HG02943 (cell line): Measurements from ENCODE around the gene CCDC32.
A peak's percentile ranks its signal among the peaks of the same experiment; 100 is the strongest.

Source experiments
- ATAC-seq: cut with Tn5 transposase; IDR thresholded peaks from one replicate; pipeline ENCODE4 v1.9.1; 2021; ENCODE audit warnings: mild to moderate bottlenecking, low read depth, moderate library complexity; ENCODE audit not compliant: unreplicated experiment

The CCDC32 gene

GRCh38 chr15:40569129-40569953 lies 4.5 kb upstream of the CCDC32 start, which contains the start of gene RPUSD2:
TSS of gene RPUSD2 (plus strand) at chr15:40569299. CDS start at chr15:40569338, 39 bp downstream.
- ATAC-seq, result peak; percentile 42

DNA sequence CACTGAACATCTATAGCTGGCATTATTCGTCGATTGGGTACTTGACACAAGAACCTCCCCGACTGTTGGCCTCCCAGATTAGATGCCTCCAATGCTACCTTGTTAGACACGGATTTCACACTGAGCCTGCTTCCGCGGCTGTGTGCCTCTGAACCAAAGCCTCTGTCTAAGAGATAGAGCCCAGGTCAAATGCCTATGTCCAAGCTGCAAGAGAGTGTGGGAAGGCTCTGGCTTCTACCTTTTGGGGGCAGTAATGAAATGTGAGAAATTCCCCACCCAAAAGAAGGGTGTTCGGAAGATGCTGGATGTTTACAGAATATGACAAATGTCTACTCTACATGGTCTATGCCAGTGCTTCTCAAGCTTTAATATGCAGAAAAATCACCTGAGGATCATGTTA lies 2.3 kb upstream of the CCDC32 start:
- ATAC-seq, result no peak

- no peak for ATAC-seq
These were observed 744 bp upstream of the CCDC32 start for GRCh38 chr15:40565333-40566238.

DNA sequence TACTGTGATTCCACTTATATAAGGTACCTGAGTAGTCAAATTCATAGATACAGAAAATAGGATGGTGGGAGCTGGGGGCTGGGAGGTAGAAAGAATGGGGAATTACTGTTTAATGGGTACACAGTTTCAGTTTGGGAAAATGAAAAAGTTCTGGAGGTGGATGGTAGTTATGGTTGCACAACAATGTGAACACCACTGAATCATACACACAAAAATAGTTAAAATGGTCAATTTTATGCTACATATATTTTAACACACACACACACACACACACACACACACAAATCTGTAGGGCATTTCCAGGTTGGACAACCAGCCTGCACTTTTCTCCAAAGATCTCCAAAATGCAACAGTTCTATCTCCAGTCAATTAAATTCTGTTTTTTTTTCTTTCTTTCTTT lies 1.4 kb downstream of the CCDC32 start:
- no peak for ATAC-seq

DNA sequence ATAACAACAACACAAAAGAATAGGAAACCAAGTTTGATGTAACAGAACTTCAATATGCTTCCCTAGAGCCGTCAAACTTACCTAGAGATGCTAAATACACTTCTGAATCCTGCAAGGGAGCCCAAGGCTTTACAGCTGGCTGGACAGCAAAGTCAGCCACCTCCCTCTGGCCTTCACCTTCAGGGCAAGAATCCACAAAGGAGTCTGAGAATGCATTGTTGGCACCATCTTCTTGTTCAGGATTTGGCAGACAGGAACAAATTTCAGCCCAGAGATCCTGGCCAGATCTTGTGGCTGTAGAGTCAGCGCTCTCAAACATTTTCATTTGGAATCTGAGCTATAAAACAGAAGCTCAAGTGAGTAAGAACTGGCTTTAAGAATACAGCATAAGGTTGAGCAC lies 2.2 kb downstream of the CCDC32 start:
- ATAC-seq, result no peak

- no peak for ATAC-seq
These were observed 5.7 kb downstream of the CCDC32 start for GRCh38 chr15:40558952-40559742.

GRCh38 chr15:40555876-40556275 lies 9.0 kb downstream of the CCDC32 start:
- ATAC-seq, result no peak

GRCh38 chr15:40554161-40554525 lies 10.7 kb downstream of the CCDC32 start:
- ATAC-seq, result no peak

DNA sequence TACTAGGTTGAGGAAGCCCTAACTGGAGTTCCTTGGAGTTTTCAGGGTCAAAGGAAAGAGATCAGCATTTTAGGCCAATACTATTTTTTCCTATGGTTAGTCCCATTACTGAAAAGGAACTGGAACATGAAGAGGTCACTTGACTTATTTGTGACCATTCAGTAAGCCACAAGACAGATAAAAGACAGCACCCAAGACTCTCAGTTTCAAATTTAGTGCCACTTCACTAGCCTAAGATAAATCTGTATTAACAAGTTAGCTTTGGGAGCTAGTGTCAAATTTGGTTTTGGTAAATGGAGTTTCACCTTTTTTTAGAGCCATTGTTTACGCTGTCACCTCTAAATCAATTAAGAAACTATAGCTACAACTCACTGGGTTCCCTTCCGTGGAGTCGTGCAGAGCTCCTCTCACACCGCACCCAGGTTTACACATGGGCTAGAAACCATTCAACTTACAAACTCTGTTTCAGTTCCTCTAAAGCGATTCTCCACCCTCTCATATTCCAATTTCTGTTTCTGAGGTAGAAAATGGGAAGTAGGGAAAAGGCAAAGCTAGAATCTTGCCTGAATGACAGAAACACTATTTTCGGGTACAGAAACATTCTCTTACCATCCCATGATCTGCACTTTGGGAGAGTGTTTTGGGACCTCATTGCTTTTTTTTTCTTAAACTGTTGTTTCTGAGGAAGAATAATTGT lies 14.4 kb downstream of the CCDC32 start:
- ATAC-seq, result peak; percentile 69

DNA sequence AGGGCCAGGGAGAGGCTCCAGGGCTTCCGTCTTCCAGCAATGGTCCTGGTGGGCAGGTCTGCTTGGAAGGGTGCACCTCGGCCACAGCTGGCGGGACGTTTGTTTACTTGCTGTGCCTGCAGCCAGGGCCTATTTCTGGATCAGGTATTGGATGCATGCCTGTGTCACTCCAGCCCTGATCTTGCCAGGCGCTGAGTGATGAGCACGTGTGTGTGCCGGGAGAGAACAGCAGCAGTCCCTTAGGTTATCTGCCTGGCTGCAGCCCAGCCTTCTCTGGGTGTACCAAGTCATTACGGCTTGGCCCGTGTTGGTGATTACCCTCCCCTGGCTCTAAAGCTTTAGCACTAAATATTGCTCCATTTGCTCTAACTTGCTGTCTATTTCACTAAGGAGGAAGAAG lies 14.9 kb downstream of the CCDC32 start:
- ATAC-seq, result no peak

DNA sequence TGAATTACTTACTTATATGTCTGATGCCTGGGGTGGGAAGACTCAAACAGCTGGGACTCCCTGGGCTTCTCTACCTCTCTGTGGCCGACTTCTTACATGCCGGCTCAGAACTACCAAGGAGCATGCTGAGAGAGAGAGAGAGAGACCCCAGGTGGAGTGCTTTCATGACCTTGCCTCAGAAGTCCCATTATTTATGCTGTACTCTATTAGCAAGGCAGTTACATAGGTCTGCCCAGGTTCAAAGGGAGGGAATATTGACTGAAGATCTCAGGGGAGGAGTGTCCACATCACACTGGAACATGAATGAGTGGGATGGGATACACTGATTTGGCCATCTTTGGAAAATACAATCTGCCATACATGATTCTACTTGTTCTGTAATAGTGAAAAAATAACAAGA lies 16.2 kb downstream of the CCDC32 start:
- no peak for ATAC-seq

DNA sequence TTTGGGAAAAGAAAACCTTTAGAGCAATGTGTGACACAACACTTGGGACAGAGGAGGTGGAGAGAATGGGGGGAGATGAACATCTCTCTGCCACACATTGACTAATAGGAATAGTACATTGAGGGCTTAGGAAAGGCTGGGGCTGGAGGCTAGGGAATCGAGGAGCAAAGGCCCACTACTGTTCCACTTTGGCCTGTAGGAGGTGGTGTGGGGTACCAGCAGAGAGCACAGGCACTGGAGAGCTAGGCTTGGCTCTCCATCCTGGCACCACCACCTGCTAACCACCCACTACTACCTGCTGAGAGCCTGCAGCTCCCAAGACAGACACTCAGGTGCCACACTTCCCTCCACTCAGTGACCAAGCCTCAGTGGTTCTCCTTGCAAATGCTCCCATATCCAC lies 19.4 kb downstream of the CCDC32 start:
- ATAC-seq, result no peak

DNA sequence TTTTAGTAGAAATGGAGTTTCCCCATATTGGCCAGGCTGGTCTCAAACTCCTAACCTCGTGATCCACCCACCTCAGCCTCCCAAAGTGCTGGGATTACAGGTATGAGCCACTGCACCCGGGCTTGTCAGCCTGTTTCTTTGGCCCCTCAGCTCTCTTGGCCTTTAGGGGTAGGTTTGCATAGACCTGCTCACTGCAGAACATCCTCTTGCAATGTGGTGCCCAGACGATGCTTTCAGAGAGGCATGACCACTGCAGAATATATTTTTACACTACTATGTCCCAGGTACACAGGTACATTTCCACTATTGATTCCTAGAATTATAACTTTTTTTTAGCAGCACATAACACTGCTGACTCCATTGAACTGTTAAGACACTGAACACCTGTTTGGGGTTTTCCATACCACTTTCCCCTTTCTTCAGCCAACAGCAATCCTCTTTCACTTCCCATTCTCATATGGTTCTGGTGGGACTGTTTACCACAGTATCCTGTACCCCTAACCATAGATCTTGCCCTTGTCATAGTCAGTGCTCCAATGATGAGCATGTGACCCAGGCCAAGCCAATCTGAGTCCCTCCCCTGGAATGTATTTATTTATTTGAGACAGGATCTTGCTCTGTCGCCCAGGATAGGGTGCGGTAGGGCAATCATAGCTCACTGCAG lies 21.1 kb downstream of the CCDC32 start:
- ATAC-seq, result peak; percentile 61

GRCh38 chr15:40543082-40543481 lies 21.8 kb downstream of the CCDC32 start:
- no peak for ATAC-seq

- no peak for ATAC-seq
These were observed 25.9 kb downstream of the CCDC32 start for GRCh38 chr15:40538976-40539375.

GRCh38 chr15:40536501-40536900 lies 28.3 kb downstream of the CCDC32 start:
- ATAC-seq, result no peak

DNA sequence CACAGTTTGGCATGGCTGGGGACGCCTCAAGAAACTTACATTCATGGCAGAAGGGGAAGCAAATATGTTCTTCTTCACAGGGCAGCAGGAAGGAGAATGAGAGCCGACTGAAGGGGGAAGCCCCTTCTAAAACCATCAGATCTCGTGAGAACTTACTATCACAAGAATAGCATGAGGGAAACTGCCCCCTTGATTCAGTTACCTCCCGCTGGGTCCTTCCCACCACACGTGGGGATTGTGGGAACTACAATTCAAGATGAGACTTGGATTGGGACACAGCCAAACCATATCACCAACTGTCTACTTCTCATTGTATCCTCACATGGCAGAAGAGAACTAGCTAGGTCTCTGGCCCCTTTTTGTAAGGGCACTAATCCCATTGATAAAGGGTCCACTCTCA lies 30.5 kb downstream of the CCDC32 start:
- no peak for ATAC-seq

GRCh38 chr15:40533763-40534364 lies 31.0 kb downstream of the CCDC32 start:
- ATAC-seq, result no peak

GRCh38 chr15:40528801-40529200 lies 36.0 kb downstream of the CCDC32 start:
- ATAC-seq, result no peak
